Measurements from ENCODE around the gene TRPV5. TPM values are rescaled to one million over a fixed set of nuclear protein-coding genes. Genes with fewer than 3 reads are reported as not detected.
A peak's percentile ranks its signal among the peaks of the same experiment; 100 is the strongest.

Gene TRPV5
- total RNA-seq, 4 donors from 2014 or later: not detected

DNA sequence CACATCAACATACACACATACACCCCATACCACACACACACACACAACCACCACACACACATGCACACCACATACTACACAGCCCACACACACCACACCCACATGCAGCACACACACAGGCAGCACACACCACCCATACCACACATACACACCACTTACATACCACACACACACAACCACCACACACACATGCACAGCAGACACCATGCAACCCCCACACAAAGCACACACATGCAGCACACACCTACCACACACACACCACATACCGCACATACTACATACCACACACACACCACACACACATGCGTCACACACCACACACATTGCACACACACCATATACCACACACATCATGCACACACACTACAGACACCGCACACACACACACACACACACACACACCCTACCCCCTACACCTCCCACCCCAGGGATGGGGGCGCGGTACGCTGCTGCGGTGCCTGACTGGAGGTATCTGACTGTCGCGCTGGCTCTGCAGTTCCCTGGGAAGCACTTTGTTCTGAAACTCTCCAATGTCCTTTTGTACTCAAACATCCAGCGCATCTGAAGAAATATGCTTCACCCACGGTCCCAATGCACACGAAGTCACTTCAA lies 42.6 kb downstream of the TRPV5 start:
- no peaks in the 10 kb centered on the region for H3K27me3 ChIP-seq
- WGBS, 2 donors: 83 to 85% methylated on average over 12 of the region's 12 CpGs
- no peak for TF ChIP-seq POLR2A (IDR thresholded peaks at IDR 0.05)
- no peak for TF ChIP-seq CTCF (IDR thresholded peaks at IDR 0.05)
- H3K4me1 ChIP-seq: no peaks in the 10 kb centered on the region
- H3K36me3 ChIP-seq: no peaks in the 10 kb centered on the region
- no peak overlapping the region for H3K27ac ChIP-seq
- no peaks in the 10 kb centered on the region for H3K9me3 ChIP-seq
- DNase-seq: no peak
- intact Hi-C loops (cut with DNase I): no loop called here
- no peak overlapping the region for H3K4me3 ChIP-seq (replicated peaks in 1 of 3)

GRCh38 chr7:142889816-142890215 lies 43.7 kb downstream of the TRPV5 start:
- Histone ChIP-seq H3K4me1 (peaks cover 5 to 6% of the 10 kb centered on the region in 2 donors), H3K36me3 (no peaks in the 10 kb centered on the region), H3K4me3 (replicated peaks in 1 of 3) (no peak overlapping the region), H3K27me3 (no peaks in the 10 kb centered on the region), H3K27ac (no peak overlapping the region), H3K9me3 (no peaks in the 10 kb centered on the region)
- TF ChIP-seq POLR2A (IDR thresholded peaks at IDR 0.05): no peak
- TF ChIP-seq CTCF (IDR thresholded peaks at IDR 0.05): no peak
- DNase-seq: no peak
- intact Hi-C loops (cut with DNase I): loop anchor here (10.0 kb wide), 1 partner anchor 115 kb away; no protein-coding TSS in a partner anchor
- WGBS, 2 donors: 33 to 40% methylated on average over 3 of the region's 3 CpGs

GRCh38 chr7:142887282-142888015 lies 46.1 kb downstream of the TRPV5 start:
- Histone ChIP-seq H3K27me3 (no peaks in the 10 kb centered on the region), H3K27ac (no peak overlapping the region), H3K4me3 (replicated peaks in 1 of 3) (no peak overlapping the region), H3K4me1 (peaks cover 5 to 6% of the 10 kb centered on the region in 2 donors), H3K36me3 (no peaks in the 10 kb centered on the region), H3K9me3 (no peaks in the 10 kb centered on the region)
- DNase-seq: no peak
- TF ChIP-seq POLR2A (IDR thresholded peaks at IDR 0.05): no peak
- intact Hi-C loops (cut with DNase I): loop anchor here (10.0 kb wide), 1 partner anchor 117 kb away; no protein-coding TSS in a partner anchor
- 66 to 70% methylated on average over 12 of the region's 12 CpGs for WGBS, 2 donors

GRCh38 chr7:142886866-142887265 lies 46.7 kb downstream of the TRPV5 start:
- TF ChIP-seq CTCF (IDR thresholded peaks at IDR 0.05) (no peak), POLR2A (IDR thresholded peaks at IDR 0.05) (no peak)
- H3K27ac ChIP-seq: no peak overlapping the region
- 80 to 89% methylated on average over 7 of the region's 7 CpGs for WGBS, 2 donors
- no peaks in the 10 kb centered on the region for H3K36me3 ChIP-seq
- H3K4me1 ChIP-seq: peaks cover 5 to 6% of the 10 kb centered on the region in 2 donors
- DNase-seq: no peak
- H3K4me3 ChIP-seq (replicated peaks in 1 of 3): no peak overlapping the region
- H3K27me3 ChIP-seq: no peaks in the 10 kb centered on the region
- intact Hi-C loops (cut with DNase I): loop anchor here (10.0 kb wide), 1 partner anchor 118 kb away; no protein-coding TSS in a partner anchor
- no peaks in the 10 kb centered on the region for H3K9me3 ChIP-seq

- Histone ChIP-seq H3K9me3 (no peaks in the 10 kb centered on the region), H3K27ac (peak within 1 kb of the TSS in 1 of 3 donors; percentile 34), H3K27me3 (no peaks in the 10 kb centered on the region), H3K4me3 (replicated peaks in 1 of 3) (no peak within 1 kb of the TSS), H3K36me3 (no peaks in the 10 kb centered on the region), H3K4me1 (peaks cover 5 to 6% of the 10 kb centered on the region in 2 donors)
- 21 to 38% methylated on average over 7 to 16 of the region's 16 CpGs for WGBS, 2 donors
- peak; percentile 91 to 92 for DNase-seq
- peak in 1 of 2 donors; percentile 57 for TF ChIP-seq POLR2A (IDR thresholded peaks at IDR 0.05)
- TF ChIP-seq CTCF (IDR thresholded peaks at IDR 0.05): no peak
- intact Hi-C loops (cut with DNase I): loop anchor here (10.0 kb wide), 1 partner anchor 119 kb away; no protein-coding TSS in a partner anchor
These were observed 48.0 kb downstream of the TRPV5 start, which contains the start of gene TRPV6 for GRCh38 chr7:142885311-142886230. TRPV6 (minus strand) TSS chr7:142885745.
